Chondrocyte (in vitro differentiated cells): ENCODE measurements around the gene H2BK1. TPM values are rescaled to one million over a fixed set of nuclear protein-coding genes. Genes with fewer than 3 reads are reported as not detected.

ENCODE experiments used
- DNase-seq: peaks from one replicate; pipeline ENCODE4 v3.0.0; 2021; ENCODE audit warnings: mixed read lengths, low spot score
- H3K27ac Mint-ChIP-seq: one replicate; pipeline ENCODE4 v1.8.0; 2021; ENCODE audit warnings: mild to moderate bottlenecking, moderate library complexity, mixed read lengths; ENCODE audit not compliant: unreplicated experiment
- H3K27me3 Mint-ChIP-seq: 2 replicates; pipeline ENCODE4 v1.8.0; 2021; ENCODE audit warnings: low read depth, mixed read lengths
- H3K36me3 Mint-ChIP-seq: 2 replicates; pipeline ENCODE4 v1.8.0; 2021; ENCODE audit warnings: low read depth, mixed read lengths
- H3K4me1 Mint-ChIP-seq: 2 replicates; pipeline ENCODE4 v1.8.0; 2021; ENCODE audit warnings: low read depth, mild to moderate bottlenecking, mixed read lengths
- H3K4me3 Mint-ChIP-seq: one replicate; pipeline ENCODE4 v1.8.0; 2021; ENCODE audit warnings: mild to moderate bottlenecking, moderate library complexity, mixed read lengths; ENCODE audit not compliant: unreplicated experiment
- H3K9me3 Mint-ChIP-seq: 2 replicates; pipeline ENCODE4 v1.8.0; 2021; ENCODE audit warnings: low read depth, mixed read lengths
- CTCF ChIP-seq: fragments of 200-600 bp; sonication (generic); IDR thresholded peaks from 2 replicates; pipeline ENCODE4 v1.5.0; 2021; ENCODE audit warnings: antibody characterized with exemption, mild to moderate bottlenecking, moderate library complexity
- total RNA-seq: library from RNA; stranded (reverse); gene quantifications from 3 replicates; pipeline ENCODE4 v1.2.1, GENCODE V29; 2021

H2BK1 gene
- total RNA-seq, 1 donor from 2014 or later, result not detected

- Mint-ChIP-seq H3K36me3 (no peaks in the 10 kb centered on the region), H3K4me3 (no peak overlapping the region), H3K9me3 (no peaks in the 10 kb centered on the region), H3K27ac (no peak overlapping the region), H3K27me3 (peaks cover 35% of the 10 kb centered on the region), H3K4me1 (no peaks in the 10 kb centered on the region)
- no peak for TF ChIP-seq CTCF
- DNase-seq, result no peak
Measured at GRCh38 chr7:151201344-151201743, 8.9 kb downstream of the H2BK1 start.

- Mint-ChIP-seq H3K9me3 (no peaks in the 10 kb centered on the region), H3K27me3 (peaks cover 34% of the 10 kb centered on the region), H3K4me3 (no peak overlapping the region), H3K27ac (no peak overlapping the region), H3K4me1 (no peaks in the 10 kb centered on the region), H3K36me3 (no peaks in the 10 kb centered on the region)
- no peak for TF ChIP-seq CTCF
- no peak for DNase-seq
Measured at GRCh38 chr7:151198945-151199848, 11.1 kb downstream of the H2BK1 start.

- DNase-seq, result no peak
- Mint-ChIP-seq H3K4me1 (no peaks in the 10 kb centered on the region), H3K27ac (no peak overlapping the region), H3K27me3 (peaks cover 29% of the 10 kb centered on the region), H3K36me3 (no peaks in the 10 kb centered on the region), H3K9me3 (no peaks in the 10 kb centered on the region), H3K4me3 (no peak overlapping the region)
- no peak for TF ChIP-seq CTCF
Measured at GRCh38 chr7:151197932-151198331, 12.4 kb downstream of the H2BK1 start.

- DNase-seq, result no peak
- Mint-ChIP-seq H3K36me3 (no peaks in the 10 kb centered on the region), H3K4me3 (no peak overlapping the region), H3K27me3 (peaks cover 18% of the 10 kb centered on the region), H3K9me3 (no peaks in the 10 kb centered on the region), H3K4me1 (no peaks in the 10 kb centered on the region), H3K27ac (no peak overlapping the region)
- no peak for TF ChIP-seq CTCF
Measured at GRCh38 chr7:151195616-151196450, 14.5 kb downstream of the H2BK1 start.

GRCh38 chr7:151194188-151194587 lies 16.1 kb downstream of the H2BK1 start:
- DNase-seq, result no peak
- TF ChIP-seq CTCF, result no peak
- Mint-ChIP-seq H3K27ac (no peak overlapping the region), H3K4me3 (no peak overlapping the region), H3K36me3 (no peaks in the 10 kb centered on the region), H3K27me3 (peaks cover 30% of the 10 kb centered on the region), H3K9me3 (no peaks in the 10 kb centered on the region), H3K4me1 (no peaks in the 10 kb centered on the region)
